Activated CD4-positive, alpha-beta T cell treated with anti-CD3 and anti-CD28 coated beads for 48 hours (primary cell): Measurements from ENCODE around the gene GSTT2.
"Not testable (repeated sequence)": the region's sequence is repeated elsewhere in the genome, so short reads cannot be mapped to it uniquely, and the experiment has no call there.

Experiments used
- DNase-seq: peaks from one replicate; pipeline ENCODE4 v3.0.0-alpha.2; 2020

Gene GSTT2

DNA sequence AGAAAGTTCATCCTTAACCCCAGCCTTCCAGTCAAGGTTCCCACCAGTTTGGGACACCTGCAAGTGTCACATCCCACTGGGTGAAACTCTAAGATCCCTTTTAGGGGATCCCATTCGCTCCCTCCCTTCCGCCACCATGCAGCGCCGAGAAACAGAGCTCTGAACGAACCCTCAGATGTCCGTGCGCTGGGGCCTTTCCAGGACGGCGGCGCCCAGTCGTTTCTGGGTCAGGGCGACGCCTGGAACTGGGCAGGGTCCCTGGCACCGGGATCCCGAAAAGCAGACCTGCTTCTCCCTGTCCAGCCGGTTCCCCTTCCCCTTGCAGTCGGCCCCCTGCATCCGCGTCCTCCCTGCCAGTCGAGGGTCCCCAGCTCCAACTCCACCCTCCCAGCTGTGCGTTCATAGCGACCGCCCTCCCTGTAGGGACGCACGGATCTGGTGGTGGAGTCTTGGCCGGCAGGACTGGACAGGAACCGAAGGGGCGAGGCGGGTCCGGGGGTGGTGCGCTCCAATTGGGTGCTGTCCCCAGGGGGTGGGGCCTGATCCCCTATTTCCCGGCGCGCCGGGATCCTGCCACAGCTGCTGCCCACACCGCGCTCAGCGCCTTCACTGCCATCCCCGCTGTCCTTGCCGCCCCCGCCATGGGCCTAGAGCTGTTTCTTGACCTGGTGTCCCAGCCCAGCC, at the start of gene GSTT2:
GSTT2 (plus strand) TSS at position 578 of the 684 bp plus-strand sequence.
- not testable (repeated sequence) for DNase-seq

GRCh38 chr22:23938328-23939016, 41.5 kb upstream of the GSTT2 start:
- DNase-seq: no peak

GRCh38 chr22:23939017-23939357, 40.9 kb upstream of the GSTT2 start:
- no peak for DNase-seq

GRCh38 chr22:23940166-23940565, 39.8 kb upstream of the GSTT2 start:
- not testable (repeated sequence) for DNase-seq

GRCh38 chr22:23947391-23947790, 32.5 kb upstream of the GSTT2 start:
- DNase-seq: not testable (repeated sequence)

DNA sequence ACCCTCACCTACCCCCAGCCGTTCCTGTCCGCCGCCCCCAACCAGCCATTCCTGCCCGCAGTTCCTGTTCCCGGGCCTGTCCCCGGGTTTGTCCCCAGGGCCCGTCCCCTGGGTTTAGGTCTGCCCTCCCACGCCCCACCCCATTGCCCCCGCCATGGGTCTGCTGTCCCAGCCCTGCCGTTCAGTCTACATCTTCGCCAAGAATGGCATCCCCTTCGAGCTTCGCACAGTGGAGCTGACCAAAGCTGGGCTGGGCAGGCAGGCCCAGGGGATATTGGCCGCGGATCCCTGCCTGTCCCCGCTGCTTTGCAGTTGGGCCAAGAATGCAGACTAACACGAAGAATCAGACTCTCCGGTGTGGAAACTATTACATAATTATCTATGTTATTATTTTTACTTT, 30.2 kb upstream of the GSTT2 start:
- DNase-seq: not testable (repeated sequence)

- not testable (repeated sequence) for DNase-seq
Measured at GRCh38 chr22:23951383-23951782, 28.6 kb upstream of the GSTT2 start.

DNA sequence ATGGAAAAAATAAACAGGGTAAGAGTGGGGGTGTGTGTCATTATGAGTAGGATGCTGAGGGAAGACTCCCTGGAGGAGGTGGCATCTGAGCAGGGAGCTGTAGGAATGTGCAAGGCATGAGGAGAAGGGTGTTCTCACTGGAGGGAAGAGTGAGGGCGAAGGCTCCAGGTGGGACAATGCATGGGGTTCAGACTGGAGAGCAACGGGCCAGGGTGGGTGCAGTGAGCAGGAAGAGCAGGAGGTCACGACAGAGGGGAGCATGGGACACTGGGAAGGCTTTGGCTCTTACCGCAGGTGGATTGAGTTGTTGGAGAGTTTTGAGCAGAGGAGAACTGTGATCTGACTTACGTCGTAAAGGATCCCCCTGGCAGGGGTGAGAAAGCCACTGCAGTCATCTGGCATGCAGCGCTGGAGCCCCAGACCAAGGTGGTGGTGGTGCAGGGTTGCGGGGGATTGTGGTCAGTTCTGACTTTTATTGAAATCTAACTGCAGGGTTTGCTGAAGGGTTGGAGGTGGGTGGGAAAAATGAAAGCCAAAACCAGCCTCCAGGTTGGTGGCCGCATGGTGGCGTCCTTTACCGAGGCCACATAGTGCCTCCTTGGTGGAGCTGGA, 27.0 kb upstream of the GSTT2 start:
- DNase-seq: not testable (repeated sequence)

- not testable (repeated sequence) for DNase-seq
Measured at GRCh38 chr22:23953485-23953884, 26.4 kb upstream of the GSTT2 start.

DNA sequence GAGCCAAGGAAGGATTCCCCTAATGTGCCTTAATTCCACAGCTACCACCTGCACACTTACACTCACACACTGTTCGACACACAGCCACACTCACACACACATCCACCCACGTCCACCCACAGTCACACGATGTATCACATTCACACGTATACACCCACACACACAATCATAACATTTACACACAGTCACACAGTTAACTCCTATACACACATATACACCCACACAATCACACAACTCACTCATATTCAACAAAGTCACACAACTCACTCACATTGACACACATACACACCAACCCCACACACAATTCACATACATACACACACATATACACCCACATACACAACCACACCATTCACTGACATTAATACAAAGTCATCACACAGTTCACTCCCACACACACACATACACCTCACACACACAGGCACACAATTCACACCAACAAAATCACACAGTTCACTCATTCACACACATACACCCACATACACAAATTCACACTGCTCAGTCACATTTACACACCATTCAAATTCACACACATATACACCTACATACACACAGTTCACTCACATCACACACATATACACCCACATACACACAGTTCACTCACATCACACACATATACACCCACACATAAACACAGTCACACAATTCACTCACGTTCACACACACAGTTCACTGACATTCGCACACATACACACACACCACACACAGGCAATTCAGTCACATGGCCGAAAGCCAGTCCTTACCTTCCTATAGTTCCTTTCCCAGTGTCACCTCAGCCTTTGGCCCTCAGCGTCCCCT, 25.5 kb upstream of the GSTT2 start:
- DNase-seq: not testable (repeated sequence)

DNA sequence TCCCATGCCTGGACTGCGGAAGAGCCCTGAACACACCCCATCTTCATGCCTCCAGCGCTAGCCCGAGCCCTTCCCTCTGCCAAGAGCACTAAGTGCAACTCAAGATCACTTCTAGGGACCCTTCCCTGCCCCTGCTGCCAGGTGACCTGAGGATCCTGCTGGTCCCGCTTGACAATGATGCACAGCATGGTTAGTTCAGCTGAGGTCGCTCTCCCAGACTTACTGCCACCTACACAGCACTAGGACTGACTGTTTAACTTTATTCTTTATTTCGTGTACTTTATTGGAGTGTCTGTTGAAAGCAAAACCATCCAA, 25.0 kb upstream of the GSTT2 start:
- not testable (repeated sequence) for DNase-seq

GRCh38 chr22:23955886-23956285, 24.0 kb upstream of the GSTT2 start:
- DNase-seq: not testable (repeated sequence)

GRCh38 chr22:23956301-23956900, 23.5 kb upstream of the GSTT2 start:
- peak; percentile 86 for DNase-seq

GRCh38 chr22:23961084-23961771, 18.7 kb upstream of the GSTT2 start, which contains the start of gene GSTT2B:
TSS of gene GSTT2B (minus strand) at chr22:23961195. CDS start at chr22:23961131, 64 bp downstream.
- DNase-seq: not testable (repeated sequence)

GRCh38 chr22:23966094-23966493, 13.8 kb upstream of the GSTT2 start:
- not testable (repeated sequence) for DNase-seq

DNA sequence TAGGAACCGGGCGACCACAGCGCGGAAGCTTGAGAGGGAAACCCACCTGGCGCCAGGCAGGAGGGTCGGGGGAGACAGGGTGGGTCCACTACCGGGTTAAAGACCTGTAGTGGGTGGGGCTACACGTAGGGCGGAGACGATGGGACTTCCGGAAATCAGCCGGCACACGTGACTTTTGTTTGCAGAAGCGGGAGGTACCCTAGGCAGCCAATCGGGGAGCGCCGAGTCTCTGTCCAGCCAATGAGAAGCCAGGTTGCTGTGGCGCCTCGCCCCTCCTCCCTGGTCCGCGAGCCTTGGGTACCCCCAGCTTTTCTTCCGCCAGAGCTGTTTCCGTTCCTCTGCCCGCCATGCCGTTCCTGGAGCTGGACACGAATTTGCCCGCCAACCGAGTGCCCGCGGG, 13.4 kb upstream of the GSTT2 start, which contains the start of gene DDTL:
DDTL (plus strand) TSS at position 321 of the 400 bp plus-strand sequence; CDS start at position 348, 27 bp downstream.
- DNase-seq: not testable (repeated sequence)

DNA sequence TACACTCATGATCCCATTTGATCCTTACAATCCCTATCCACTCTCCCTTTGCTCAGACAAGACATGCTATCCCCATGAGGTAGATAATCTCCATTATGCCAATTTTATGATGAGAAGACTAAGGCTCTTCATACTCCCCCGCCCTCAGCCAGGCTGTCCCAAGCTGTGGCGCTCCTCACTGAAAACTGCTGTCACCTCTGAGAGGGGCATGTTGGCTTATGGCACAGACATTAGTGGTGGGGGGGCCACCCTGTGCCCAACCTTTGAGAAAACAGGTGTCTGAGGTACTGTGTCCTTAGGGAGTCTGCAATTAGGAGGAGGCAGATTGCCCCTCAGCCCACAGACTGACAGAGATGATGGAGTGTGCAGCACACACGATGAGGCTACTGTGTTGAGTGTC, 10.9 kb upstream of the GSTT2 start:
- no peak for DNase-seq

- DNase-seq: no peak
Measured at GRCh38 chr22:23970201-23970641, 9.7 kb upstream of the GSTT2 start.

DNA sequence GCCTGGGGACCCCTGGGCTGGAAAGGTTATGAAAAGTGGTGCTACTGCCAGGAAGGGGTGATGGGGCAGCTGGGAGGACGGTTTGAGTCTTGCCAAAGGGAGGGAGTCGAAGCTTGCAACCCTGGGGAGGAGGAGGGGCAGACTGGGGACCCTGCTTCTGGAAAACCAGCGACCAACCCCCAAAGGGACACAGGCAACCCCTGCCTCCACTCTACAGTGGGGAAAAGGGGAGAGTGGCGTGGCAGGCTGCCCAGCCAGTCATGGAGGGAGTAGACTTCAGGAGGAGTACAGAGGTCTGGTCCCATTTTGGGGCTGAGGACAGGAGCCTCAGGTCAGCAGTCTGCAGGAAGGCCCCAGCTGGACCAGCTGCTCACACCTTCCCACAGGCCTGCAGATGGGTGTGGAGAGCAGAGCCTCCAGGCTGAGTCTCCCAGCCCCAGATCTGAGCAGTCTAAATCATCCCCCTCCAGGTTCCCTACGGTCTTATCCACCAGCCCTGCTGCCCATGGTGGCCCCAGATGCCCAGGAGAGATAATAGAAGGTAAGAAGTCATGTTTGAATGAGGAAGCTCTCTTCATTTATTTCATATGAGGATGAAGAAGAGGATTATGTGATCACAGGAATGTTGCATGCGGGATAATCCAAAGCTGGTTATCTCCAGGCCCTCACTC, 9.0 kb upstream of the GSTT2 start:
- no peak for DNase-seq

DNA sequence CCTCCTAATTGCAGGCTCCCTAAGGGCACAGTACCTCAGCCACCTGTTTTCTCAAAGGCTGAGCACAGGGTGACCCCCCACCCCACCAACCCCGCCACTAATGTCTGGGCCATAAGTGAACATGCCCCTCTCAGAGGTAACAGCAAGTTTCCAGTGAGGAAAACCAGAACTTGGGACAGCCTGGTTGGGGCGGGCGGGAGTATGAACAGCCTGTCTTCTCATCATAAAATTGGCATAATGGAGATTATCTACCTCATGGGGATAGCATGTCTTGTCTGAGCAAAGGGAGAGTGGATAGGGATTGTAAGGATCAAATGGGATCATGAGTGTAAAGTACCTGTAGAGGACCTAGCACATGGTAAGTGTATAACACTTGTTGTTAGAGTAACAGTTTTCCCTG, 8.0 kb upstream of the GSTT2 start:
- not testable (repeated sequence) for DNase-seq

DNA sequence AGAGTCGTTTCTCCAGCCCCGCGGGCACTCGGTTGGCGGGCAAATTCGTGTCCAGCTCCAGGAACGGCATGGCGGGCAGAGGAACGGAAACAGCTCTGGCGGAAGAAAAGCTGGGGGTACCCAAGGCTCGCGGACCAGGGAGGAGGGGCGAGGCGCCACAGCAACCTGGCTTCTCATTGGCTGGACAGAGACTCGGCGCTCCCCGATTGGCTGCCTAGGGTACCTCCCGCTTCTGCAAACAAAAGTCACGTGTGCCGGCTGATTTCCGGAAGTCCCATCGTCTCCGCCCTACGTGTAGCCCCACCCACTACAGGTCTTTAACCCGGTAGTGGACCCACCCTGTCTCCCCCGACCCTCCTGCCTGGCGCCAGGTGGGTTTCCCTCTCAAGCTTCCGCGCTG, 5.6 kb upstream of the GSTT2 start, which contains the start of gene DDT:
DDT (minus strand) TSS at position 97 of the 400 bp plus-strand sequence; CDS start at position 70, 27 bp downstream.
- not testable (repeated sequence) for DNase-seq
